Dendritic cell treated with granulocyte-macrophage colony-stimulating factor and Interleukin-4, amounts not matched to agents 40 ng/mL and 50 ng/mL, for 4 days (primary cell): ENCODE data around the gene PAQR7.
A peak's percentile ranks its signal among the peaks of the same experiment; 100 is the strongest.

Experiments
- H3K27ac Mint-ChIP-seq: one replicate; pipeline ENCODE4 v1.8.0; 2022; ENCODE audit warnings: mild to moderate bottlenecking, mixed read lengths
- H3K27me3 Mint-ChIP-seq: one replicate; pipeline ENCODE4 v1.8.0; 2022; ENCODE audit warnings: mild to moderate bottlenecking, mixed read lengths
- H3K36me3 Mint-ChIP-seq: one replicate; pipeline ENCODE4 v1.8.0; 2022; ENCODE audit warnings: low read depth, mixed read lengths
- H3K4me1 Mint-ChIP-seq: one replicate; pipeline ENCODE4 v1.8.0; 2022; ENCODE audit warnings: low read depth, mixed read lengths
- H3K4me3 Mint-ChIP-seq: one replicate; pipeline ENCODE4 v1.8.0; 2022; ENCODE audit warnings: mild to moderate bottlenecking, moderate library complexity, mixed read lengths
- H3K9me3 Mint-ChIP-seq: one replicate; pipeline ENCODE4 v1.8.0; 2022; ENCODE audit warnings: mixed read lengths
- intact Hi-C: fragments of 100-400 bp; cut with micrococcal nuclease; formaldehyde crosslinking; loops from one replicate; pipeline ENCODE4 v1.15.0; 2022

Gene PAQR7

GRCh38 chr1:25891606-25892005 lies 16.1 kb upstream of the PAQR7 start:
- no peaks in the 10 kb centered on the region for H3K9me3 Mint-ChIP-seq
- intact Hi-C loops, result no loop called here
- H3K4me3 Mint-ChIP-seq, result no peak overlapping the region
- H3K27me3 Mint-ChIP-seq, result no peaks in the 10 kb centered on the region
- peaks cover 8% of the 10 kb centered on the region for H3K4me1 Mint-ChIP-seq
- H3K36me3 Mint-ChIP-seq, result no peaks in the 10 kb centered on the region
- no peak overlapping the region for H3K27ac Mint-ChIP-seq

- Mint-ChIP-seq H3K4me1 (peaks cover 8% of the 10 kb centered on the region), H3K36me3 (no peaks in the 10 kb centered on the region), H3K27ac (no peak overlapping the region), H3K9me3 (no peaks in the 10 kb centered on the region), H3K4me3 (no peak overlapping the region), H3K27me3 (no peaks in the 10 kb centered on the region)
- intact Hi-C loops, result no loop called here
Observed at GRCh38 chr1:25890239-25891034, 14.9 kb upstream of the PAQR7 start.

DNA sequence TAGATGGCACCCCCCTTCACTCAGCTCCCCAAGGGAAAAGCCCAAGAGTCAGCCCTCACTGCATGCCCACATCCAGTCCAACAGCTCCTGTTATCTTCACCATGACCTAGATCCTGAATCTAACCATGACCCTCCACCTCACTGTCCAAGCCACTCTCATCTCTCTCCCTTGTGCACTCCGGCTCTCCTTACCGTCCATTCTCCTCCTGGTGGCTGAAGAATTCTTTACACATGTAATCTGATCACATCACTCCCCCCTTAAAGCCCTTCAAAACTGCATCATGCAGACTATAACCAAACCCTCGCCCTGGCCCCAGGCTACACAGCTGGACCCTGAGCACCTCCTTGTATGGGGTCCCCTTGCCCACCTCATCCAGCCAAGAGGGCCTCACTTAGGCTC lies 14.0 kb upstream of the PAQR7 start:
- peaks cover 4% of the 10 kb centered on the region for H3K4me1 Mint-ChIP-seq
- H3K9me3 Mint-ChIP-seq, result no peaks in the 10 kb centered on the region
- H3K27ac Mint-ChIP-seq, result no peak overlapping the region
- H3K36me3 Mint-ChIP-seq, result no peaks in the 10 kb centered on the region
- no peak overlapping the region for H3K4me3 Mint-ChIP-seq
- intact Hi-C loops, result no loop called here
- no peaks in the 10 kb centered on the region for H3K27me3 Mint-ChIP-seq

GRCh38 chr1:25888426-25888987 lies 13.0 kb upstream of the PAQR7 start:
- H3K27me3 Mint-ChIP-seq, result no peaks in the 10 kb centered on the region
- H3K4me3 Mint-ChIP-seq, result no peak overlapping the region
- no peaks in the 10 kb centered on the region for H3K36me3 Mint-ChIP-seq
- intact Hi-C loops, result no loop called here
- no peak overlapping the region for H3K27ac Mint-ChIP-seq
- peaks cover 4% of the 10 kb centered on the region for H3K4me1 Mint-ChIP-seq
- no peaks in the 10 kb centered on the region for H3K9me3 Mint-ChIP-seq

- Mint-ChIP-seq H3K27me3 (no peaks in the 10 kb centered on the region), H3K36me3 (no peaks in the 10 kb centered on the region), H3K4me3 (no peak overlapping the region), H3K4me1 (no peaks in the 10 kb centered on the region), H3K9me3 (no peaks in the 10 kb centered on the region), H3K27ac (no peak overlapping the region)
- intact Hi-C loops, result no loop called here
Observed at GRCh38 chr1:25885602-25886001, 10.1 kb upstream of the PAQR7 start.

GRCh38 chr1:25881266-25881665 lies 5.8 kb upstream of the PAQR7 start:
- Mint-ChIP-seq H3K4me3 (no peak overlapping the region), H3K4me1 (peaks cover 6% of the 10 kb centered on the region), H3K27ac (no peak overlapping the region), H3K27me3 (peaks cover 5% of the 10 kb centered on the region), H3K36me3 (no peaks in the 10 kb centered on the region), H3K9me3 (no peaks in the 10 kb centered on the region)
- intact Hi-C loops, result no loop called here

DNA sequence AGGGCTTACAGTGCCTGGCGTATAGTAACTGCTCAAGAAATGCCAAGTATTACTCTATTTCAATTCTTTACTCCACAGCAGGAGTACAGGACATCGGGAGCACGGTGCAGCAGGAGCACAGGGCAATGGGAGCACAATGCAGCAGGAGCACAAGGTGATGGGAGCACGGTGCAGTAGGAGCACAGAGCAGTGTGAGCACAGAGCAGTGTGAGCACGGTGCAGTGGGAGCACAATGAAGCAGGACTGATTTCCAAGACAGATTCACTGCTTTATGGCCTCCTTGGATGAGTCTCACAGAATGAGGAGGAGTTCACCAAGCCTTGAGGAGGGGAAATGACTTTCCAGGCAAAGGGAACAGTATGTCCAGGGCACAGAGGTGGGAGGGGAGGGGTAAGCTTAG lies 5.0 kb upstream of the PAQR7 start:
- Mint-ChIP-seq H3K27ac (no peak overlapping the region), H3K4me1 (peaks cover 11% of the 10 kb centered on the region), H3K9me3 (no peaks in the 10 kb centered on the region), H3K4me3 (no peak overlapping the region), H3K36me3 (no peaks in the 10 kb centered on the region), H3K27me3 (peaks cover 10% of the 10 kb centered on the region)
- intact Hi-C loops, result no loop called here

GRCh38 chr1:25879675-25880074 lies 4.2 kb upstream of the PAQR7 start:
- no peak overlapping the region for H3K27ac Mint-ChIP-seq
- H3K9me3 Mint-ChIP-seq, result no peaks in the 10 kb centered on the region
- peaks cover 12% of the 10 kb centered on the region for H3K27me3 Mint-ChIP-seq
- H3K4me1 Mint-ChIP-seq, result peaks cover 17% of the 10 kb centered on the region
- no peaks in the 10 kb centered on the region for H3K36me3 Mint-ChIP-seq
- H3K4me3 Mint-ChIP-seq, result no peak overlapping the region
- intact Hi-C loops, result no loop called here

- Mint-ChIP-seq H3K4me1 (peaks cover 22% of the 10 kb centered on the region), H3K9me3 (no peaks in the 10 kb centered on the region)
- intact Hi-C loops, result no loop called here
Observed at GRCh38 chr1:25878690-25879089, 3.2 kb upstream of the PAQR7 start.

DNA sequence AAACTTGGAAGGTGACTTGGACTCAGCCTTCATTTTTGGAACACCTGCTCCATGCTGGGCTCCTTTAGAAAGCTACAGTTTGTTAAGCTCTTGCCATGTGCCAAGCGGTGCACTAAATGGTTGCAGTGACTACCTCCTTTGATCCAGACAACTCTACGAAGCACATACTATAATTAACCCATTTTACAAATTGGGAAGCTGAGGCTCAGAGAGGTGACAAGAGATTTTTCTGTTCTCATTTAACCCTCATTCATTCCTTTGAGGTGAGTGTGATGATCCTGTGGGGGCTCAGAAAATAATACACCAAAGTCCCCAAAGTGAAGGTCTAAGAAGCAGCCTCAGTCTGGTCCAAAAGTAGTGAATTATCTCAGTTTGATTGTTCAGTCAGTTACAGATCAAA lies 1.6 kb upstream of the PAQR7 start:
- no peak overlapping the region for H3K27ac Mint-ChIP-seq
- intact Hi-C loops, result no loop called here
- no peak overlapping the region for H3K4me3 Mint-ChIP-seq
- no peaks in the 10 kb centered on the region for H3K9me3 Mint-ChIP-seq
- peaks cover 38% of the 10 kb centered on the region for H3K4me1 Mint-ChIP-seq
- H3K36me3 Mint-ChIP-seq, result no peaks in the 10 kb centered on the region
- peaks cover 12% of the 10 kb centered on the region for H3K27me3 Mint-ChIP-seq

More at GRCh38 chr1:25878690-25879089, 3.2 kb upstream of the PAQR7 start:
- Mint-ChIP-seq H3K27me3 (peaks cover 12% of the 10 kb centered on the region), H3K4me3 (no peak overlapping the region), H3K36me3 (no peaks in the 10 kb centered on the region), H3K27ac (no peak overlapping the region)

GRCh38 chr1:25876693-25877077 lies 1.2 kb upstream of the PAQR7 start:
- H3K36me3 Mint-ChIP-seq, result no peaks in the 10 kb centered on the region
- no peak overlapping the region for H3K27ac Mint-ChIP-seq
- peaks cover 12% of the 10 kb centered on the region for H3K27me3 Mint-ChIP-seq
- no peak overlapping the region for H3K4me3 Mint-ChIP-seq
- intact Hi-C loops, result no loop called here
- H3K4me1 Mint-ChIP-seq, result peaks cover 42% of the 10 kb centered on the region
- H3K9me3 Mint-ChIP-seq, result no peaks in the 10 kb centered on the region

GRCh38 chr1:25875856-25876692 lies 566 bp upstream of the PAQR7 start:
- Mint-ChIP-seq H3K4me3 (peak overlapping the region; percentile 88), H3K4me1 (peaks cover 49% of the 10 kb centered on the region), H3K9me3 (no peaks in the 10 kb centered on the region), H3K36me3 (no peaks in the 10 kb centered on the region), H3K27ac (peak overlapping the region; percentile 72), H3K27me3 (peaks cover 12% of the 10 kb centered on the region)
- intact Hi-C loops, result no loop called here

- H3K4me1 Mint-ChIP-seq, result peaks cover 56% of the 10 kb centered on the region
- peaks cover 12% of the 10 kb centered on the region for H3K27me3 Mint-ChIP-seq
- peak overlapping the region; percentile 72 for H3K27ac Mint-ChIP-seq
- H3K4me3 Mint-ChIP-seq, result peak overlapping the region; percentile 88
- no peaks in the 10 kb centered on the region for H3K9me3 Mint-ChIP-seq
- intact Hi-C loops, result no loop called here
- H3K36me3 Mint-ChIP-seq, result peaks cover 3% of the 10 kb centered on the region
Observed at GRCh38 chr1:25874635-25875153, 814 bp downstream of the PAQR7 start.

- Mint-ChIP-seq H3K27me3 (peaks cover 12% of the 10 kb centered on the region), H3K9me3 (no peaks in the 10 kb centered on the region), H3K36me3 (peaks cover 8% of the 10 kb centered on the region), H3K27ac (peak overlapping the region; percentile 72), H3K4me3 (no peak overlapping the region), H3K4me1 (peaks cover 56% of the 10 kb centered on the region)
- intact Hi-C loops, result no loop called here
Observed at GRCh38 chr1:25874209-25874608, 1.3 kb downstream of the PAQR7 start.
